ENCODE data around the gene YTHDF1.
"Not testable (repeated sequence)": the region's sequence is repeated elsewhere in the genome, so short reads cannot be mapped to it uniquely, and the experiment has no call there.

The YTHDF1 gene

GRCh38 chr20:63158352-63158751 lies 57.6 kb downstream of the YTHDF1 start:
- TF ChIP-seq, protein P1, sequence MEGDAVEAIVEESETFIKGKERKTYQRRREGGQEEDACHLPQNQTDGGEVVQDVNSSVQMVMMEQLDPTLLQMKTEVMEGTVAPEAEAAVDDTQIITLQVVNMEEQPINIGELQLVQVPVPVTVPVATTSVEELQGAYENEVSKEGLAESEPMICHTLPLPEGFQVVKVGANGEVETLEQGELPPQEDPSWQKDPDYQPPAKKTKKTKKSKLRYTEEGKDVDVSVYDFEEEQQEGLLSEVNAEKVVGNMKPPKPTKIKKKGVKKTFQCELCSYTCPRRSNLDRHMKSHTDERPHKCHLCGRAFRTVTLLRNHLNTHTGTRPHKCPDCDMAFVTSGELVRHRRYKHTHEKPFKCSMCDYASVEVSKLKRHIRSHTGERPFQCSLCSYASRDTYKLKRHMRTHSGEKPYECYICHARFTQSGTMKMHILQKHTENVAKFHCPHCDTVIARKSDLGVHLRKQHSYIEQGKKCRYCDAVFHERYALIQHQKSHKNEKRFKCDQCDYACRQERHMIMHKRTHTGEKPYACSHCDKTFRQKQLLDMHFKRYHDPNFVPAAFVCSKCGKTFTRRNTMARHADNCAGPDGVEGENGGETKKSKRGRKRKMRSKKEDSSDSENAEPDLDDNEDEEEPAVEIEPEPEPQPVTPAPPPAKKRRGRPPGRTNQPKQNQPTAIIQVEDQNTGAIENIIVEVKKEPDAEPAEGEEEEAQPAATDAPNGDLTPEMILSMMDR (IDR thresholded peaks at IDR 0.05; ENCODE audit: unreplicated experiment in 3 of 3): no peak
- H3K27me3 Mint-ChIP-seq (ENCODE audit: low read depth): peaks cover 50% of the 10 kb centered on the region

DNA sequence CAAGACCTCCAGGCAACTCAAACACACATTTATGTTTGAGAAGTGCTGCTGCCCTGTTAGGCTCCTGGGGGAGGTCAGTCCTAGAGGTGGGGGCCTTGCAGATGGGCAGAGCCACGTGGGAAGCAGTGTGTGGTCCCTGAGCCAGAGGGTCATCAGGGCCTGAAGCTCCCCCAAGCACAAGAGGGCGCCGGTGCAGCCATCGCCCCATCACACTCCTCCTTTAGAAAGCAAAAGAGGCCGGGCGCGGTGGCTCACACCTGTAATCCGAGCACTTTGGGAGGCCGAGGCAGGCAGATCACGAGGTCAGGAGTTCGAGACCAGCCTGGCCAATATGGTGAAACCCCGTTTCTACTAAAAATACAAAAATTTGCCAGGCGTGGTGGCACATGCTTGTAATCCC lies 58.5 kb downstream of the YTHDF1 start:
- not testable (repeated sequence) for H3K27ac Mint-ChIP-seq; H3K36me3 Mint-ChIP-seq (ENCODE audit: low read depth); H3K4me1 Mint-ChIP-seq; H3K4me3 Mint-ChIP-seq; H3K9me3 Mint-ChIP-seq
- H3K27me3 Mint-ChIP-seq (ENCODE audit: low read depth): peaks cover 47% of the 10 kb centered on the region

More at GRCh38 chr20:63158352-63158751, 57.6 kb downstream of the YTHDF1 start:
- no peaks in the 10 kb centered on the region for H3K9me3 Mint-ChIP-seq
- H3K4me3 Mint-ChIP-seq: no peak overlapping the region
- H3K4me1 Mint-ChIP-seq: no peaks in the 10 kb centered on the region
- no peaks in the 10 kb centered on the region for H3K36me3 Mint-ChIP-seq (ENCODE audit: low read depth)
- H3K27ac Mint-ChIP-seq: no peak overlapping the region

DNA sequence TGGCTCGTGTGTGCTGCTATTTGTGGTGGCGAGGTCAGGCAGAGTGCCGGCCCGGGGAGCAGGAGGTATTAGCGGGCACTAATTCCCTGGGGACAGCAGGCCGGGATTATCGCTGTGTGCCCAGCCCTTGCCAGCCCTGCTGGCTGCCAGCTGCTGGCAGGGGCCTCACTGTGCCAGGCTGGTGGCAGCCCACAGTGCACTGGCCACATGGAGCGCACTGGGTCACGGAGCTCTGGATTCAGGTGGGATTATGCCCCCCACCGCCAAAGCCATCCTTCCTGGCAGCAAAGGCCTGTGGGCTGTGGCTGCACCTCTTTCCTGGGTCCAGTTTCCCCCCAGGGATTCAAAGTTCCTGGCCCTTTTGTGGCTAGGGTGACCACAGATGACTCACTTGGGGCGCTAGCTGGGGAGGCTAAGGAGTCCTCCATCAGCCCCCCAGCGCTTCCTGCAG lies 59.7 kb downstream of the YTHDF1 start:
- H3K36me3 Mint-ChIP-seq (ENCODE audit: low read depth): no peaks in the 10 kb centered on the region
- H3K4me3 Mint-ChIP-seq: no peak overlapping the region
- peaks cover 43% of the 10 kb centered on the region for H3K27me3 Mint-ChIP-seq (ENCODE audit: low read depth)
- H3K27ac Mint-ChIP-seq: no peak overlapping the region
- H3K9me3 Mint-ChIP-seq: no peaks in the 10 kb centered on the region
- H3K4me1 Mint-ChIP-seq: no peaks in the 10 kb centered on the region
- TF ChIP-seq, protein P1 (IDR thresholded peaks at IDR 0.05; ENCODE audit: unreplicated experiment in 3 of 3): no peak

DNA sequence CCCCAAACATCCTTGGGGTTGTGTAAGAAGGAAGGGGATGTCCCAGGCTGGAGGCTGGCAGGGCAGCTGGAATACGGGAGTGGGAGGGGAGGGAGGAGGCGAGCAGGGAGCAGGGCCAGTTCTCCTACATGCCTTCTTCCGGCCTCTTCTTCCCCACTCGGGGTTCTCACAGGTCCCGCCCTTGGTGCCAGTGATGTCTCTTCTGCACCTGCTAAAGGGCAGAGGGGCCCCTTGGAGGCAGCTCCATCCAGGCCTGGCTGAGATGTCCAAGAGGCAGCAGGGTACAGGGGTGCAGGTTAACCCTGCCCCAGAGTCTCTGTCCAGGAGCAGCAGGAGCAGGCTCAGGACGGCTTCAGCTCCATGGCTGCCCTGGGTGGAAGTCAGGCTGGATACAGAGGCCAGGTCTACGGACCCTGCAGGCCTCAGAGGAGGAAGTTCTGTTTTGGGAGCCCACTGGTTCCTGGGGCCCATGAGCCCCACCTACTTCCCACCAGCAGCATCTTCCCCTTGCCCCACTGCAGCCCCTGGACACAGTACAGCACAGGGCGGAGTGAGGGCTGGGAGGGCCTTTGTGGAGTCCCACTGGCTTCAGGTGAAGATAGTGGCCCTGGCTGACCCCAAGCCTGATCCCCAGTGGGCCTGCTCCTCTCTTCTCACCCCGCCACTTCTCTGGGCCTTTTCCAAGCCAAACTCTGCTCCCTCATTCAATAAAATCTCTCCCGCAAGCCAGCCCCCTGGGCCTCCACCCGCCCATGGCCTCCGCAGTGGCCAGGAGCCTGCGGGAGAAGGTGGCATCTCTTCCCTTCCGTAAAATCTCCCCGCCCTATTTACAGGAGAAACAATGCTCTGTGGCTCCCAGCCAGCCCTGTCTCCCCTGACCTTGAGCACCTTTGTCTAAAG lies 60.4 kb downstream of the YTHDF1 start:
- H3K27me3 Mint-ChIP-seq (ENCODE audit: low read depth): peaks cover 43% of the 10 kb centered on the region
- H3K9me3 Mint-ChIP-seq: no peaks in the 10 kb centered on the region
- no peak overlapping the region for H3K4me3 Mint-ChIP-seq
- TF ChIP-seq, protein P1 (IDR thresholded peaks at IDR 0.05; ENCODE audit: unreplicated experiment in 3 of 3): no peak
- H3K4me1 Mint-ChIP-seq: no peaks in the 10 kb centered on the region
- no peak overlapping the region for H3K27ac Mint-ChIP-seq
- no peaks in the 10 kb centered on the region for H3K36me3 Mint-ChIP-seq (ENCODE audit: low read depth)

DNA sequence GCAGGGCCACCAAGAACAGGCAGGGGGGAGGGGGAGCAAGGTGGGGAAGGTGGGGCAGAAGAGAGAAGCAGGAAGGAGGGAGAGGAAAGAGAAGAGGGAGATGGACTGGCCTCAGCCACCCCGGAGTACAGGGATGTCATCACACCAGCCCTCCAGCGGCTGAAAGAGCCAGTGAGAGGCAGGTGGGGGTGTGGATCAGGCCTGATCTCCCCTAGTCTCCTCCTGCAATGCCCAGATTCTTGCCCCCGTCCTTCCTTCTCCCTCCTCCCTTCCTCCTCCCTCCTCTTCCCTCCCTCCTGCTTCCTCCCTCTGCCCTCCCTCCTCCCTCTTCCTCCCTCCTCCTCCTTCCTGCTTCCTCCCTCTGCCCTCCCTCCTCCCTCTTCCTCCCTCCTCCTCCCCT lies 61.5 kb downstream of the YTHDF1 start:
- peaks cover 7% of the 10 kb centered on the region for H3K4me1 Mint-ChIP-seq
- TF ChIP-seq, protein P1 (IDR thresholded peaks at IDR 0.05; ENCODE audit: unreplicated experiment in 3 of 3): no peak
- H3K9me3 Mint-ChIP-seq: peaks cover 2% of the 10 kb centered on the region
- H3K36me3 Mint-ChIP-seq (ENCODE audit: low read depth): no peaks in the 10 kb centered on the region
- H3K27me3 Mint-ChIP-seq (ENCODE audit: low read depth): peaks cover 47% of the 10 kb centered on the region
- H3K27ac Mint-ChIP-seq: no peak overlapping the region
- H3K4me3 Mint-ChIP-seq: no peak overlapping the region

- Mint-ChIP-seq H3K27ac (no peak overlapping the region), H3K27me3 (ENCODE audit: low read depth) (peaks cover 43% of the 10 kb centered on the region), H3K36me3 (ENCODE audit: low read depth) (no peaks in the 10 kb centered on the region), H3K4me3 (no peak overlapping the region), H3K9me3 (peaks cover 7% of the 10 kb centered on the region), H3K4me1 (peaks cover 7% of the 10 kb centered on the region)
- TF ChIP-seq, protein P1 (IDR thresholded peaks at IDR 0.05; ENCODE audit: unreplicated experiment in 3 of 3): no peak
Observed at GRCh38 chr20:63153254-63154221, 62.4 kb downstream of the YTHDF1 start.

Measured in nephron (organoid).